Measurements from ENCODE around the gene NPRL2.
"Not testable (repeated sequence)": the region's sequence is repeated elsewhere in the genome, so short reads cannot be mapped to it uniquely, and the experiment has no call there.

NPRL2 gene

GRCh38 chr3:50314816-50315215 lies 35.8 kb downstream of the NPRL2 start:
- Histone ChIP-seq H3K4me3 (ENCODE audit: low read depth, low read length) (no peak overlapping the region), H3K27me3 (ENCODE audit: insufficient read depth, low read length) (no peaks in the 10 kb centered on the region), H2BK120ac (ENCODE audit: insufficient read depth, low read length, poor library complexity) (no peak overlapping the region), H3K18ac (ENCODE audit: low read length) (no peak overlapping the region), H3K4ac (ENCODE audit: low read depth, low read length) (no peak overlapping the region), H3K79me2 (ENCODE audit: control insufficient read depth, insufficient read depth, low read length, poor library complexity) (no peaks in the 10 kb centered on the region), H2AFZ (ENCODE audit: insufficient read depth, low read length, poor library complexity) (no peak overlapping the region), H3K23ac (ENCODE audit: low read length) (no peak overlapping the region), H3K4me2 (ENCODE audit: low read length) (no peak overlapping the region), H4K12ac (ENCODE audit: low read depth, low read length) (no peak overlapping the region), H3K4me1 (ENCODE audit: control insufficient read depth in 1 of 2, insufficient read depth in 2 of 2, low read length in 2 of 2) (peaks cover 20 to 21% of the 10 kb centered on the region in 2 experiments), H4K91ac (ENCODE audit: low read depth, low read length) (no peak overlapping the region), H3K14ac (ENCODE audit: low read length) (no peak overlapping the region), H2BK12ac (ENCODE audit: low read length) (no peak overlapping the region), H3K9me3 (ENCODE audit: insufficient read depth, low read depth, low read length) (peaks cover 2% of the 10 kb centered on the region), H2AK5ac (ENCODE audit: low read length) (no peak overlapping the region), H3K36me3 (ENCODE audit: control insufficient read depth in 1 of 2, insufficient read depth in 2 of 2, low read length in 2 of 2) (peaks cover 27% of the 10 kb centered on the region in 2 experiments), H4K8ac (ENCODE audit: low read depth, low read length) (no peak overlapping the region), H2BK5ac (ENCODE audit: low read depth, low read length, poor library complexity) (no peak overlapping the region), H3K9ac (ENCODE audit: low read length) (no peak overlapping the region), H3K27ac (ENCODE audit: low read depth, low read length) (no peak overlapping the region), H3K79me1 (ENCODE audit: low read length) (no peaks in the 10 kb centered on the region)
- WGBS (ENCODE audit: extremely low coverage, insufficient coverage, insufficient read length) = no CpG with 5 or more reads among the region's 4 CpGs
- DNase-seq = no peak

- Histone ChIP-seq H4K91ac (ENCODE audit: low read depth, low read length) (no peak overlapping the region), H3K9me3 (ENCODE audit: insufficient read depth, low read depth, low read length) (peaks cover 2% of the 10 kb centered on the region), H3K79me1 (ENCODE audit: low read length) (no peaks in the 10 kb centered on the region), H3K18ac (ENCODE audit: low read length) (no peak overlapping the region), H4K8ac (ENCODE audit: low read depth, low read length) (no peak overlapping the region), H2BK120ac (ENCODE audit: insufficient read depth, low read length, poor library complexity) (no peak overlapping the region), H3K4me1 (ENCODE audit: control insufficient read depth in 1 of 2, insufficient read depth in 2 of 2, low read length in 2 of 2) (peaks cover 18 to 19% of the 10 kb centered on the region in 2 experiments), H3K23ac (ENCODE audit: low read length) (no peak overlapping the region), H3K4ac (ENCODE audit: low read depth, low read length) (no peak overlapping the region), H3K36me3 (ENCODE audit: control insufficient read depth in 1 of 2, insufficient read depth in 2 of 2, low read length in 2 of 2) (peaks cover 24% of the 10 kb centered on the region in 2 experiments), H3K27me3 (ENCODE audit: insufficient read depth, low read length) (no peaks in the 10 kb centered on the region), H4K12ac (ENCODE audit: low read depth, low read length) (no peak overlapping the region), H3K79me2 (ENCODE audit: control insufficient read depth, insufficient read depth, low read length, poor library complexity) (no peaks in the 10 kb centered on the region), H2AFZ (ENCODE audit: insufficient read depth, low read length, poor library complexity) (no peak overlapping the region), H2BK12ac (ENCODE audit: low read length) (no peak overlapping the region), H2AK5ac (ENCODE audit: low read length) (no peak overlapping the region), H2BK5ac (ENCODE audit: low read depth, low read length, poor library complexity) (no peak overlapping the region), H3K27ac (ENCODE audit: low read depth, low read length) (no peak overlapping the region), H3K4me2 (ENCODE audit: low read length) (no peak overlapping the region), H3K14ac (ENCODE audit: low read length) (no peak overlapping the region), H3K9ac (ENCODE audit: low read length) (no peak overlapping the region), H3K4me3 (ENCODE audit: low read depth, low read length) (no peak overlapping the region)
- no CpG with 5 or more reads among the region's 3 CpGs for WGBS (ENCODE audit: extremely low coverage, insufficient coverage, insufficient read length)
- no peak for DNase-seq
Observed at GRCh38 chr3:50314342-50314741, 36.2 kb downstream of the NPRL2 start.

- H3K36me3 ChIP-seq (ENCODE audit: control insufficient read depth in 1 of 2, insufficient read depth in 2 of 2, low read length in 2 of 2); H4K8ac ChIP-seq (ENCODE audit: low read depth, low read length); H2BK120ac ChIP-seq (ENCODE audit: insufficient read depth, low read length, poor library complexity); H3K4me2 ChIP-seq (ENCODE audit: low read length); H2BK5ac ChIP-seq (ENCODE audit: low read depth, low read length, poor library complexity); H2AK5ac ChIP-seq (ENCODE audit: low read length); H3K9ac ChIP-seq (ENCODE audit: low read length); DNase-seq; H3K79me2 ChIP-seq (ENCODE audit: control insufficient read depth, insufficient read depth, low read length, poor library complexity); H2AFZ ChIP-seq (ENCODE audit: insufficient read depth, low read length, poor library complexity); H3K23ac ChIP-seq (ENCODE audit: low read length); H3K4me3 ChIP-seq (ENCODE audit: low read depth, low read length); H3K14ac ChIP-seq (ENCODE audit: low read length); H3K18ac ChIP-seq (ENCODE audit: low read length); H3K9me3 ChIP-seq (ENCODE audit: insufficient read depth, low read depth, low read length); H3K27ac ChIP-seq (ENCODE audit: low read depth, low read length); H3K4me1 ChIP-seq (ENCODE audit: control insufficient read depth in 1 of 2, insufficient read depth in 2 of 2, low read length in 2 of 2); H3K79me1 ChIP-seq (ENCODE audit: low read length); H4K91ac ChIP-seq (ENCODE audit: low read depth, low read length); H3K4ac ChIP-seq (ENCODE audit: low read depth, low read length); H2BK12ac ChIP-seq (ENCODE audit: low read length); H3K27me3 ChIP-seq (ENCODE audit: insufficient read depth, low read length); H4K12ac ChIP-seq (ENCODE audit: low read depth, low read length): not testable (repeated sequence)
- WGBS (ENCODE audit: extremely low coverage, insufficient coverage, insufficient read length) = no CpG with 5 or more reads among the region's 32 CpGs
Observed at GRCh38 chr3:50312041-50312440, 38.5 kb downstream of the NPRL2 start.

DNA sequence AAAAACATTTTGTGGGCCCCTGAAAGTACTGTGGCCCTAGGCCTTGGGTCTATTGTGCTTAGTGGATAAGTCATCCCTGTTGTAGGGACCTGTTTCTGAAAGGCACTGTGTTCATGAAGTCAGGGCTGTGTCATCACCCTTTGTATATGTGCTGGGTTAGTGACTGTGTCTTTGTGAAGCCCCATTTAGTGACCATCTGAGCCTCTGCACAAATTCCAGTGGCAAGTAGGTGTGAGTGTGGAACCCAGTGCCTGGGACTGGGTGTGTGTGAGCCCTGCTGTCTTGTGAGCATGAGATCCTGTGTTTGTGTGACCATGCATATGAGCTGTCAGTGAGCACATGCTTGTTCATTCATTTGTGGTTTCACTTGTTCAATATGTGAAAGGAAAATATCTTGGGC lies 46.0 kb downstream of the NPRL2 start:
- Histone ChIP-seq H3K36me3 (ENCODE audit: control insufficient read depth in 1 of 2, insufficient read depth in 2 of 2, low read length in 2 of 2) (peaks cover 2 to 4% of the 10 kb centered on the region in 2 experiments), H3K18ac (ENCODE audit: low read length) (no peak overlapping the region), H4K8ac (ENCODE audit: low read depth, low read length) (no peak overlapping the region), H2BK12ac (ENCODE audit: low read length) (no peak overlapping the region), H3K4ac (ENCODE audit: low read depth, low read length) (no peak overlapping the region), H3K27me3 (ENCODE audit: insufficient read depth, low read length) (no peaks in the 10 kb centered on the region), H3K79me2 (ENCODE audit: control insufficient read depth, insufficient read depth, low read length, poor library complexity) (no peaks in the 10 kb centered on the region), H4K12ac (ENCODE audit: low read depth, low read length) (no peak overlapping the region), H2AK5ac (ENCODE audit: low read length) (no peak overlapping the region), H3K4me3 (ENCODE audit: low read depth, low read length) (no peak overlapping the region), H2AFZ (ENCODE audit: insufficient read depth, low read length, poor library complexity) (no peak overlapping the region), H4K91ac (ENCODE audit: low read depth, low read length) (no peak overlapping the region), H3K4me1 (ENCODE audit: control insufficient read depth in 1 of 2, insufficient read depth in 2 of 2, low read length in 2 of 2) (peaks cover 15 to 19% of the 10 kb centered on the region in 2 experiments), H3K79me1 (ENCODE audit: low read length) (peaks cover 16% of the 10 kb centered on the region), H3K14ac (ENCODE audit: low read length) (no peak overlapping the region), H3K9ac (ENCODE audit: low read length) (no peak overlapping the region), H3K4me2 (ENCODE audit: low read length) (no peak overlapping the region), H2BK5ac (ENCODE audit: low read depth, low read length, poor library complexity) (no peak overlapping the region), H3K9me3 (ENCODE audit: insufficient read depth, low read depth, low read length) (peaks cover 11% of the 10 kb centered on the region), H3K23ac (ENCODE audit: low read length) (no peak overlapping the region), H2BK120ac (ENCODE audit: insufficient read depth, low read length, poor library complexity) (no peak overlapping the region), H3K27ac (ENCODE audit: low read depth, low read length) (no peak overlapping the region)
- no peak for DNase-seq
